GOT3 (cell line): ENCODE measurements around the gene PACSIN3.
A peak's percentile ranks its signal among the peaks of the same experiment; 100 is the strongest.
"Not testable (repeated sequence)": the region's sequence is repeated elsewhere in the genome, so short reads cannot be mapped to it uniquely, and the experiment has no call there.

Experiments
- DNase-seq: peaks from one replicate; lab custom pipeline; 2025; ENCODE audit warnings: mixed read lengths; lab: John Stamatoyannopoulos, UW

PACSIN3 gene

DNA sequence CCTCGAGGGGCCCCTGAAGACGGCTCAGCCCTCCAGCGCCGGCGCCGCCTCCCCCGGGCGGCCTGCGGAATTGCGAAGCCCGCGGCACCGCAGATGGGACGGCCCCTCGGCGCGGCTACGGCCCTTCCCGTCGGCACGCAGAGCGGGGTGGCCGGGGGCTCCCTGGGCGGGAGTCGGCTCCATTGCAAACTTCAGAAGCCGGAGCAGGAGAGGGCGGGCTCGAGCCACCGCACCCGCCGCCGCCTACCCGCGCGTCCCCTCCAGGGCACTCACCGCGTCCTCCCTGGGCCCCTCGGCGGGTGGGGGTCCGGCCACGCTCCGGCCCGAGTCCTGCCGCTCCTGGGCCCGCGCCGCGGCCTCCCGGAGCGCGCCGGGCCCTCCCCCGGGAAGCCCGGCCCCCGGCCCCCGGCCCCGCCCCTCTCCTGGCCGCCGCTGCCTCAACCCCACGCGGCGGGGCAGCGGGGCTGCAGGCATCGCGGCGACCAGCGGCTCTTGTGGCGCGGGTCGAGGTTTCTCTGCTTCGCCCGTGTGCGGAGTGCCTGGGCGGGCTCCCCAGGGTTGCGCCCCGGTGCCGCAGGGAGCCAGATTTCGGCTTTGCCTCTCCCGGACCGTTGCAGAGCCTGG, at the start of gene PACSIN3:
TSS of gene PACSIN3 (minus strand) at position 359 of the 624 bp plus-strand sequence. CDS start 3,707 bp downstream, outside the sequence.
- DNase-seq = no peak

DNA sequence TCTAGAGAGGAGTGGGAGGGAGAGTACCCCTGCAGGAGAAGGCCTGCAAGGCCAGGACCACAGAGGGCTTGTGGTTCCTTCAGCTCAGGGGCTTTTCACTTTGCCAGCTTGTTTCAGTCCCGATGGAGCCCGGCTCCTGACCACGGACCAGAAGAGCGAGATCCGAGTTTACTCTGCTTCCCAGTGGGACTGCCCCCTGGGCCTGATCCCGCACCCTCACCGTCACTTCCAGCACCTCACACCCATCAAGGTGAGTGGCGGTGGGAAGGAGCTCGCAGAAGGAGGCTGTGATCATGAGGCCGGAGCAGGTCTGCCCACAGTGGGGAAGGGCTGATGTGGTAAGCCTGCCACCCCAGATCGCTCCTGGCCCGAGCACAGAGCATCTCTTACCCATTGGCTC, 48.9 kb upstream of the PACSIN3 start:
- no peak for DNase-seq

GRCh38 chr11:47234669-47235100, 48.5 kb upstream of the PACSIN3 start:
- DNase-seq = no peak

DNA sequence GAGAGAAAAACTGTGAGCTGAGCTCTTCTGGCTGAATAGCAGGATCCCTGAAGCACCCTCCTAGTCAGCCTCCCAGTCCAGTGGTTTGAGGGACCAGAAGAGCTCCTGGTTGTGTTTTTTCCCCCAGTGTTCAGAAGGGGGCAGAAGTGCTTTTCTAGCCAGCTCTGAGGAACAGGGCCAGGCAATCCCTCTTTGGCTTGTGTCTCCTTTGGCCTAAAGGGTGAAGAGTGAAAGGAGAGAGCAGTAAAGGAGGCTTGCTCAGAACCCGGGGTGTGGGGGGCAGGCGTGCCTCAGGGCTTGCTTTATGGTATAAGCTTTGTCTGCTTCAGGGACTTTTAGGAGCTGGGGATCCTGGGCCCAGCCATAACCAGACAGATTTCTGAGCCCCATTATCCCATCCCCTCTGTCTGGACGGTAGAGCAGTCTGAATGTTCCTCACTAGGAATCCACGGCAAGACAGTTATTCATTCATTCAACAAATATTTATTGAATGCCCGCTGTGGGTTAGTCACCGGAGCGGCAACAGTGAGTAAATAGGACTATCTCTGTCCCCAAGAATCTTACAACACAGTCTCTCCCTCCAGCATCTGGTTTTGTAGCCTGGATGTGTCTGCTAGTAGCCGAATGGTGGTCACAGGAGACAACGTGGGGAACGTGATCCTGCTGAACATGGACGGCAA, 47.9 kb upstream of the PACSIN3 start:
- DNase-seq = no peak

DNA sequence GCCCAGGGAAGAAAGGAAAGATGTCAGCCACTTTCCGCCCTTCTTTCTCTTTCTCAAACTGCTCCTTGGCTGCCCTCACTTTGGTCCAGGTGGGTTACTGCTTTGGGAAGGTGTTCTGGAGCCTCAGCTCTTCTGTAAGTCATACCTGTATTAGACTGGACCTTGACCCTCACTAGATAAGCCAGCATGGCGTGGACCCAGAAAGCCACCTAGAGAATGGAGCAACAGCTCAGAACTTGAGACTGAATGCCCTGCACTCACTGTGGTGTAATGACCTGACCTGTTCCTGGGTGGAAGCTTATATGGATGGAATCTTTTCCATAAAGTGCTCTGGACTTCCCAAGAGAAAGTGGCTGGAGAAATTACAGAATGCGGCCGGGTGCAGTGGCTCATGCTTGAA, 46.8 kb upstream of the PACSIN3 start:
- DNase-seq = no peak

DNA sequence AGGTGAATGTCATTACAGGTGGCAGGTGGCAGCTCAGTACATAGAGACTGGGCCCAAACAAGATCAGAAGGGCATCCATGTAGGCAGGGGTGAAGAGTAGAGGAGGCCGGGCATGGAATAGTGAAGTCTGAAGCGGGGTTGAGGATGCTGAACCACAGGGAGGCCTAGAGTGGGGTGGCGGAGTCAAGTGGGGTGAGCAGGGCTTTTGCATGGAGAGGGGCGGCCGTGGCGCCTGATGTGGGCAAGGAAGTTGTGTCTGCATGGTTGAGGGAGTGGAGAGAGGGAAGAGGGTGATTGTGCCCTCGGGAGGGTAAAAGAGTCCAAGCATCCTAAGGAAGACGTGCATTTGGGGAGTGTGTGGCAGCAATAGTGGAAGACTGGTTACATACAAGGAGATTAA, 42.9 kb upstream of the PACSIN3 start:
- no peak for DNase-seq

DNA sequence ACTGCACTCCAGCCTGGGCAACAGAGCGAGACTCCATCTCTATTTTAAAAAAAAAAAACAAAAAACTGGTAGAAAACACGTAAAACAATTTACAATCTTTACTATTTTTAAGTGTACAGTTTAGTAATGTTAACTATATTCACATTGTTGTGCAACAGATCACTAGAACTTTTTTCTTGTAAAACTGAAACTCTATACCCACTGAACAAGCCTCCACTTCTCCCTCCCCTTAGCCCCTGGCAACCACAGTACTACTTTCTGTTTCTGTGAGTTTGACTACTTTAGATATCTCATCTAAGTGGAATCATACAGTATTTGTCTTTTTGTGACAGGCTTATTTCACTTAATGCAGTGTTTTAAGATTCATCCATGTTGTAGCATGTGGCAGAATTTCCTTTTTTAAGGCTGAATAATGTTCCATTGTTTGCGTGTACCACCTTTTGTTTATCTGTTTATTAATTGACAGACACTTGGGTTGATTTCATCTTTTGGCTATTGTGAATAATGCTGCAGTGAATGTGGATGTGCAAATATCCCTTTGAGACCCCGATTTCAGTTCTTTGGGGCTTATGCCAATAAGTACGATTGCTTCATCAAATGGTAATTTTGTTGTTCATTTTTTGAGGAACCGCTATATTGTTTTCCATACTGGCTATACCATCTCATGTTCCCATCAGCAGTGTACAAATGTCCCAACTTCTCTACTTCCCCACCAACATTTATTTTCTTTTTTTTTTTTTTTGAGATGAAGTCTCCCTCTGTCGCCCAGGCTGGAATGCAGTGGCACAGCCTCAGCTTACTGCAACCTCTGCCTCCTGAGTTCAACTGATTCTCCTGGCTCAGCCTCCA, 39.5 kb upstream of the PACSIN3 start:
- no peak for DNase-seq

DNA sequence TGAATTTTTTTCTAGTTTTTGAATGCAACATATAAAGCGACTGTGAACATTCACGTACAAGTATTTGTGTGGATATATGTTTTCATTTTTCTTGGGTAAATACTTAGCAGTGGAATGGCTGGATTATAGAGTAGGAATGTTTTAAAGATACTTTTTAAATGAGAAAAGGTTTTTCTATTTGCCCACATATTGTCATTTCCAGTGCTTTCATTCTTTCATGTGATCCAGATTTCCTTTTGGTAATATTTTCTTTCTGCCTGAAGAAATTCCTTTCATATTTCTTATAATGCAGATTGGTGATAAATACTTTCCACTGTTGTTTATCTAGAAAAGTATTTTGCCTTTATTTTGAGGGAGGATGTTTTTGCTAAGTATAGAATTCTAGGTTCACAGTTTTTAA, 36.5 kb upstream of the PACSIN3 start:
- DNase-seq = no peak

DNA sequence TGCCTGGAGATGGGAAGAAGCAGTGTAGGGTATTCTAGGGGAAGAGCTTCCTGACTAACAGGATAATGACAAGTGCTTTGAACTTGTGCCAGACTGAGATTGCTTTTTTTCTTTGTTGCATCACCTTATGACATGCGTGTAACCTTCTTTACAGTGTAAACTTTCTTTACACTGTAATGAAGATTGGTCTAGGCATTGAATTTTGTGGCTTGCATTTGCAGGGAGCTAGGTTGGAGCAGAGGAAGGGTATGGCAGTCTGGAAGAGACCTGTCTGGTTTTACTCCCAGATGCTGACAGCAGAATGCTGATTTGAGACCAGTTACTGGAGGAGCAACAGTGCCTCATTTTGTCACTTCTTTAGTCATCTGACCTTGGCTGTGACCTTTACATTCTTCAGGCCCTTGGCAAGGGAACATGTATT, 34.2 kb upstream of the PACSIN3 start:
- no peak for DNase-seq

DNA sequence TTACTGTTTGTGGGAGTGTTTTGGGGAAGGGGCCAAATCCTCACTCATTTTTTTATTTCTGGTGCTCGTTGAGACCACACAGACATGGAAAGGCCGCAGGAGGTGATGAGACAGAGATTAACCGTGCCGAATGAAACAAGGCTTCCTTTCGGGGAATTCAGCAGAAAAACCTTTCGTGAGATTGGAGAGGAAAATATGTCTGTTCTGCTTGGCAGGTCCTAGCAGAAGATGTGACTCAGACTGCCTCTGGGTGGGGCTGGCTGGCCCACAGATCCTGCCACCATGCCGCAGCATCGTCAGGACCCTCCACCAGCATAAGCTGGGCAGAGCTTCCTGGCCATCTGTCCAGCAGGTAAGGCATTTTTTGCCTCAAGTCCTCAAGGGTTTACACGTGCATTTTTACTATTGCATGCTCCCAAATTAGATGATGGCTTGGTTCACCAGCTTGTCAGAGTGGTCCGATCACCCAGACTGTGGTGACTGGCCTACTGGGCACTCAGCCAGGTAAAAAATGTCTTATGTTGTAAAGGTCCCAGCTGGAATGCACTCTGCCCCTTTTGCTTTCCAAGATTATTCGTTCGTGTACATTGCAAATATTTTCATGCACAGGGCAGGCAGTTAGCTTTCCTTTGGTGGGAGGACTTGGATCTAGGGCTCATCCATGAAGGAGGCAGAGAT, 30.0 kb upstream of the PACSIN3 start:
- peak; percentile 42 for DNase-seq

DNA sequence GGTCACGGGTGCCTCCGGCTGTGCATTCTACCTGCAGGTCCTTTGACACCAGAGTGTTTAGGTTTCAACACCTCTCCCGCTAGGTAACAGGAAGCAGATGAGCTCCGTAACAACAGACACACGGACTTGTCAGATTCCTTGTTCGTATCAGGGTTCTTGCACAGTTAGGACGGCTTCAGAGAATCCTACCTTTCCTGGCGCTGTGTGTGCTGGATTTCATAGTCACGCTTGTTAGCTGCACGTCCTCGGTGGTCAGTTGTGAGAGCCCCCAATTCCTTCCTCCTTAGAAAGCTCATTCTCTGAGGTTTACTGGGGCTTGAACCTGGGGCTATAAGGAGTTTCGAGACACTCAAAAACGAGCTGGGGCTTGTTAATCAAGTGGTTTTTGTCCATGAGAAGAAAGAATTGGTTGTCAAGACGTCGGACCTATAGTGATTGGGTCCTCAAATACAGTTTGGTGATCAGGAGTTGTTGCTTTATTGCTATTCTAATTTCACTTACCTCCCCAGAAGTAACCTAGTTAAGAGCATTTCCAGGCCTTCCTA, 29.2 kb upstream of the PACSIN3 start:
- DNase-seq = no peak

DNA sequence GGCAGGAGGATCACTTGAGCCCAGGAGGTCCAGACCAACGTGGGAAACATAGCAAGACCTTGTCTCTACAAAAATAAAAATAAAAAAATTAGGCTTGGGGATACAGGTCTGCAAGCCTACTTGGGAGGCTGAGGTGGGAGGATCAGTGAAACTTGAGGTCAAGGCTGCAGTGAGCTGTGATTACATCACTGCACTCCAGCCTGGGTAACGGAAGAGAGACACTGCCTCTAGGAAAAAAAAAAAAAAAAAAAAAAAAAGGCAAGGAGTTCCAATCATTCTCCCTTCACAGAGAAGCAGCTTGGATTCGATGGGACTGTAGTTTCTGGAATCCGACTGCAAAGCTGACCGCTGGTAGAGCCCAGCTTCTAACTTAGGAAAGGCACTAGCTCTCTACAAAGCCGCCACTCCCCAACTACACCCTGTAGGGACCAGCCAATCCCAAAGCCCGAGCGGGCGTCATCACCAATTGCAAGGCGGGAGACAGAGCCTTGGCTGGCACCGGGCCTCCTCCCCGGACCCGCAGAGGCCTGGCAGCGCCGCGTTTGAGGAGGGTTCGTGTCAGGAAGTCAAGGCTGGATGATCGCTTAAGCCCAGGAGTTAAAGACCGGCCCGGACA, 27.8 kb upstream of the PACSIN3 start:
- DNase-seq = peak; percentile 54

- no peak for DNase-seq
Measured at GRCh38 chr11:47212938-47213337, 26.7 kb upstream of the PACSIN3 start.

DNA sequence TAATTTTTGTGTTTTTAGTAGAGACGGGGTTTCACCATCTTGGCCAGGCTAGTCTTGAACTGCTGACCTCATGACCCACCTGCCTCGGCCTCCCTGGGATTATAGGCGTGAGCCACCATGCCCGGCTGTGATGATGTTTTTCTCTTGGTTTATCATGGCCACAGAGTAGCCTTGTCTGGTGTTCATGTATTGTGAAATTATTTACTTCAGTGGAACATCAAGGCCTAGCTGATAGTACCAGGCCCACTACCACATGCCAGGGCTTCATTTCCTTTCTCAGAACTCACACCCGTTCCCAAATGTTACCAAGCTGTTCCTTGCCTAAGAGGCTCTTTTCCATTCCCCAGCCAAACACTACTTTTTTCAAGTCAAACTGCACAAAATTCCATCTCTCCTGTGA, 22.4 kb upstream of the PACSIN3 start:
- no peak for DNase-seq

DNA sequence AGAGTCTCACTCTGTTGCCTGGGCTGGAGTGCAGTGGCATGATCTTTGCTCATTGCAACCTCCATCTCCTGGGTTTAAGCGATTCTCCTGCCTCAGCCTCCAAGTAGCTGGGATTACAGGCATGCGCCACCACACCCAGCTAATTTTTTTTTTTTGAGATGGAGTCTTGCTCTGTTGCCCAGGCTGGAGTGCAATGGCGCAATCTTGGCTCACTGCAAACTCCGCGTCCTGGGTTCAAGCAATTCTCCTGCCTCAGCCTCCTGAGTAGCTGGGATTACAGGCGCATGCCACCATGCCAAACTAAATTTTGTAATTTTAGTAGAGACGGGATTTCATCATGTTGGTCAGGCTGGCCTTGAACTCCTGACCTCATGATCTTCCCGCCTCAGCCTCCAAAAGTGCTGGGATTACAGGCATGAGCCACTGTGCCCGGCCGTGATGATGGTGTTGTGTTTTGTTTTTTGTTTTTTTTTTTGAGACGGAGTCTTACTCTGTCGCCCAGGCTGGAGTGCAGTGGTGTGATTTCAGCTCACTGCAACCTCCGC, 21.8 kb upstream of the PACSIN3 start:
- not testable (repeated sequence) for DNase-seq

DNA sequence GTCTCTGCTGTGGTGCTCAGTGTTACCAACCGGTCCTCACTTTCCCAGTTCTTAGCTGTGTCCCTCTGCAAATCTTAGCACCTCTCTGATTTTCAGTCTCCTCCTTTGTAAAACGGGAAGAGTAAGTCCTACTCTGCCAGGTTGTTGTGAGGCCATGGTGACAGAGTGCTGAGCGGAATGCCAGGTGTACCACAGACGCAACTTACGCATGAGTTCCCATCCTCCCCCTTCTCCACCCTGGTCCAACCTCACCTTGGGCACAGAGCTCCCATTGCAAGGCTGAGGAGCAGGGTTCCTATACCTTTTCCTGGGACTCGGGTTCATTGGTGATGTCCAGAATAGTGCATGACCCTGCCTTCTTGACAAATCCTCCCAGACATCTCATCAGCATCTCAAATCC, 21.2 kb upstream of the PACSIN3 start:
- no peak for DNase-seq

DNA sequence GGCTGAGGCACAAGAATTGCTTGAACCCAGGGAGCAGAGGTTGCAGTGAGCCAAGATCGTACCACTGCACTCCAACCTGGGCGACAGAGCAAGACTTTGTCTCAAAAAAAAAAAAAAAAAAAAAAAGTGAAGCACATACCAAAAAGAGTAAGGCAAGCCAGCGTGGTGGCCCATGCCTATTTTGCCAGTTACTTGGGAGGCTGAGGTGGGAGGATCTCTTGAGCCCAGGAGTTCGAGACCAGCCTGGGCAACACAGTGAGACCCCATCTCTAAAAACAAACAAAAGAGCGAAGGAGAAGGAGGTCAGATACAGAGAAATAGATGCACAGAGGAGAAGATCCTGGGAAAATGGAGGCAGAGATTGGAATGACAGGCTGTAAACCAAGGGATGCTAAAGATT, 20.3 kb upstream of the PACSIN3 start:
- not testable (repeated sequence) for DNase-seq

- DNase-seq = no peak
Measured at GRCh38 chr11:47204637-47204989, 18.4 kb upstream of the PACSIN3 start.

DNA sequence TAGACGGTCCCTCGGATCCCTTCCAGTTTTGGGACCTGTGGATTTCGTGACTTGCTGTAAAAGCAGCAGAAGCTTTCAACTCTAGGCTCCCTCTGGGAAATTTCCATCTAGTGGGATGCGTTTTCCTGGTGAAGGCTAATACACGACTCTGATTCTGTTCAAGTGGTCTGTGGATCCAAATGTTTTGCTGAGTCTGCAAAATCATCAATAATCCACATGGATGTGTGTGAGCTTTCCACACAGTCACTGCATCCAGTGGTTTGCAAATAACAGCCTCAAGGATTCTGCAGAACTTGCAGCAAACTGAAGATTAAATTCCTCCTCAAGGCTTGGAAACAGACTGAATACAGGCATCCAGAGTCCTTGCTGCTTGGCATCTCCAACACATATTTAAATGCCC, 16.3 kb upstream of the PACSIN3 start:
- DNase-seq = no peak

DNA sequence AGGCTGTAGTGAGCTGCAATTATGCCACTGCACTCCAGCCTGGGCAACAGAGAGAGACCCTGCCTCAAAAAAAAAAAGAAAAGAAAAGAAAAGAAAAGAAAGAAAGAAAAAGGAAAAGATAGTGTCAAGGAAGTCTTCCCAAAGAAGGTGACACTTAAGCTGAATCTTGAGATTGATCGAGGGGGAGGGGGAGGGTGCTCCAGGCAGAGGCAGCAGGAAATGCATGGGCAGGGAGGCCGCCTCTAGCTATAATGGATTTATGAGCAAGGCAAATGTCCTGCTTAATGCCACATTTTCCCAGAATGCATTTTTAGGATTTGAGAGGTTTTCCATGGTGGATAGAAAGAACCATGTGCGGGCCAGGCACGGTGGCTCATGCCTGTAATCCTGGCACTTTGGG, 14.8 kb upstream of the PACSIN3 start:
- DNase-seq = no peak

DNA sequence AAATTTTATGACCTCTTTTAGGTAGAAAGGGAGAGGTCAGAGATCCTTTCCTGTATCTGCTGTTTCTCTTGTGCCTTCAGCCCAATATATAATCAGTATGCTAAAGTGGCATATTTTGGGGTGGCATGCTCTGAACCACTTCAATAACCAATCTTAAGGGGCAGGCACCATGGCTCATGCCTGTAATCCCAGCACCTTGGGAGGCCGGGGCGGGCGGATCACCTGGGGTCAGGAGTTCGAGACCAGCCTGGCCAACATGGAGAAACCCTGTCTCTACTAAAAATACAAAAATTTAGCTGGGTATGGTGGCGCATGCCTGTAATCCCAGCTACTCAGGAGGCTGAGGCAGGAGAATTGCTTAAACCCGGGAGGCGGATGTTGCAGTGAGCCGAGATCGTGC, 11.9 kb upstream of the PACSIN3 start:
- not testable (repeated sequence) for DNase-seq
